ENCODE results near the gene EML4. TPM values are rescaled to one million over a fixed set of nuclear protein-coding genes. Genes with fewer than 3 reads are reported as not detected.

Gene EML4
- total RNA-seq, 2 experiments from 2014 or later: 72.1 to 74.1 TPM

DNA sequence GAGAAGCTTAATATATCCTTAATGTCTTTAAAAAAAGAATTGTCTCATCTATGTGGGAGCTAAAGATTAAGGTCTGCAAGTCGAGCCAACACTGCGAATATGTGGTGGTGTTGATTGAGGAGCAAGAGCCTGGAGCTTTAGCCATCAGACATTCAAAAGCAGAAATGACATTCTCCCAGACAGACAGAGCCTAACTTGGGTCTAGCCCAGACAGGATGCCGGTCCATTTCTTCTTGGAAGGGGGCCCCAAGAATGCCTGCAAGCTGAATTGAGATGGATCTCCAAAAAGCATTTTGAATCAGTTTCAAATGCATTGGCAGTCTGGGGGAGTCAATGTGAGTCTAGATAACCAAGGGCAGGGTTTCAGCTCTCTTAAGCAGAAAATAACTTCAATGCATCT, 30.1 kb upstream of the EML4 start:
- POLR2A ChIA-PET: no interaction called here
- ATAC-seq (no peak), DNase-seq (no peak)
- H3K4me1 Mint-ChIP-seq: peaks cover 67% of the 10 kb centered on the region
- no peaks in the 10 kb centered on the region for H3K27me3 Mint-ChIP-seq
- no peaks in the 10 kb centered on the region for H3K36me3 Mint-ChIP-seq (ENCODE audit: low read depth)
- intact Hi-C loops (cut with DNase I, micrococcal nuclease): no loop called here
- no peak overlapping the region for H3K4me3 Mint-ChIP-seq
- H3K27ac Mint-ChIP-seq: no peak overlapping the region
- CTCF ChIA-PET: interaction anchor here (1.3 to 1.5 kb wide), 3 partner anchors 11 to 20 kb away, joined by 4 to 5 read pairs (median 5); no protein-coding TSS in a partner anchor
- no peaks in the 10 kb centered on the region for H3K9me3 Mint-ChIP-seq (ENCODE audit: low read depth)

DNA sequence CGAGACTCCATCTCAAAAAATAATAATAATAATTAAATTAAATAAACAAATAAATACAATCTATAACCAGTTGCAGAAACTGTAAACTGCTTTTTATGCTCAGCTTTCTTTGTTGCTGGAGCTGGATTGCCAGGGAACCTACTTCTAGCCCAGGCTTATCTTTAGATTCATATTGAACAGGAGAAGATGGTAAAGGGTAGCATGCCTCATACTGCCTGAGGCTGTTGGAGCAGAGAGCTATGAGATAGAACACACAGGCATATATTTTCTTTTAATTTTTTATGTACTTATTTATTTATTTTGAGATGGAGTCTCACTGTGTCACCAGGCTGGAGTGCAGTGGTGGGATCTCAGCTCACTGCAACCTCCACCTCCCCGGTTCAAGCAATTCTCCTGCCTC, 28.7 kb upstream of the EML4 start:
- Mint-ChIP-seq H3K4me1 (peaks cover 59% of the 10 kb centered on the region), H3K27ac (no peak overlapping the region), H3K27me3 (no peaks in the 10 kb centered on the region), H3K36me3 (ENCODE audit: low read depth) (no peaks in the 10 kb centered on the region), H3K9me3 (ENCODE audit: low read depth) (no peaks in the 10 kb centered on the region), H3K4me3 (no peak overlapping the region)
- ChIA-PET CTCF (interaction anchor here (1.3 kb wide), 1 partner anchor 40 kb away, joined by 6 read pairs; no protein-coding TSS in a partner anchor), POLR2A (no interaction called here)
- ATAC-seq (no peak), DNase-seq (no peak)
- intact Hi-C loops (cut with DNase I, micrococcal nuclease): no loop called here

GRCh38 chr2:42141687-42142546, 27.2 kb upstream of the EML4 start:
- CTCF ChIA-PET: interaction anchor here (0.7 to 1.9 kb wide), 13 partner anchors 9 to 610 kb away, joined by 3 to 8 read pairs (median 4); no protein-coding TSS in a partner anchor
- peak; percentile 64 for ATAC-seq
- Mint-ChIP-seq H3K27ac (peak overlapping the region; percentile 74), H3K4me1 (peaks cover 47% of the 10 kb centered on the region), H3K4me3 (peak overlapping the region; percentile 45), H3K27me3 (no peaks in the 10 kb centered on the region), H3K36me3 (ENCODE audit: low read depth) (no peaks in the 10 kb centered on the region), H3K9me3 (ENCODE audit: low read depth) (no peaks in the 10 kb centered on the region)
- peak; percentile 46 for DNase-seq
- POLR2A ChIA-PET: interaction anchor here (1.7 kb wide), 1 partner anchor 9 kb away, joined by 4 read pairs; no protein-coding TSS in a partner anchor
- intact Hi-C loops (cut with DNase I, micrococcal nuclease): loop anchor here in 1 of 2 experiments (2.0 kb wide), 1 partner anchor 13 kb away; no protein-coding TSS in a partner anchor

DNA sequence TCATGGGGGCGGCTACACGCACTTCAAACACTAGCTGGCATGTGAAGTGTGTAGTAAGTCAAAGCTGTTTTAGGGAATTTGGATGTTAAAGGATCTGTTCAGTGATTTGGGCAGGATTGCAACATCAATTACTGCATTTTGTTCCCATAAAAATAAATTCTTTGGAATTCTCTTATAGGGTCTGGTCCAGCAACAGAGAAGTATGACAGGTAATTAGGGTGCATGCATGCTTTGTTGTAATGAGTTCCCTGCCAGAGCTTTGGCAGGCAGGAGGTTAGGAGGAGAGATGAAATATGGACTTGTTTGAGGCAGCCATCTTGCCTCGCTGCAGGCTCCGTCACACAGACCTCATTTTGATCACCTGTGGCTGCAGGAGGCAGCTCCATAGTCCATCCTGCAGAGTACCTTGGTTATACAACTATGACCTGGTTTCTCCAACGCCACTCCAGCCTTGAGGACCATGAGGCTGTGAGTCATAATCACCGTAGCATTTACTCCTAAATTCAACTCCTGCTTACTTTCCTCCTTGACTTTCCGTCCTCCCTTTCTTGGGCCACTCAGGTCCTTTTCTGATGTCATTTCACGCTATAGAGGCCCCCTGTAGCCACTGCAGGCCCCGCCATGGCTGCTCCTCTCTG, 26.5 kb upstream of the EML4 start:
- Mint-ChIP-seq H3K4me1 (peaks cover 43% of the 10 kb centered on the region), H3K27ac (no peak overlapping the region), H3K9me3 (ENCODE audit: low read depth) (no peaks in the 10 kb centered on the region), H3K4me3 (no peak overlapping the region), H3K27me3 (no peaks in the 10 kb centered on the region), H3K36me3 (ENCODE audit: low read depth) (no peaks in the 10 kb centered on the region)
- DNase-seq: no peak
- ChIA-PET POLR2A (interaction anchor here (1.7 kb wide), 1 partner anchor 10 kb away, joined by 4 read pairs; no protein-coding TSS in a partner anchor), CTCF (interaction anchor here (1.0 to 1.9 kb wide), 7 partner anchors 10 to 97 kb away, joined by 3 to 8 read pairs (median 3); no protein-coding TSS in a partner anchor)
- intact Hi-C loops (cut with DNase I, micrococcal nuclease): loop anchor here in 1 of 2 experiments (2.0 kb wide), 1 partner anchor 14 kb away; no protein-coding TSS in a partner anchor
- no peak for ATAC-seq

GRCh38 chr2:42147641-42148274, 21.4 kb upstream of the EML4 start:
- no peaks in the 10 kb centered on the region for H3K27me3 Mint-ChIP-seq
- H3K4me1 Mint-ChIP-seq: peaks cover 15% of the 10 kb centered on the region
- no peaks in the 10 kb centered on the region for H3K36me3 Mint-ChIP-seq (ENCODE audit: low read depth)
- no peak overlapping the region for H3K4me3 Mint-ChIP-seq
- ATAC-seq (no peak), DNase-seq (no peak)
- H3K27ac Mint-ChIP-seq: no peak overlapping the region
- POLR2A ChIA-PET: no interaction called here
- CTCF ChIA-PET: interaction anchor here (0.6 to 1.6 kb wide), 3 partner anchors 11 to 407 kb away, joined by 3 to 4 read pairs (median 3); no protein-coding TSS in a partner anchor
- intact Hi-C loops (cut with DNase I, micrococcal nuclease): no loop called here
- H3K9me3 Mint-ChIP-seq (ENCODE audit: low read depth): peaks cover 4% of the 10 kb centered on the region

DNA sequence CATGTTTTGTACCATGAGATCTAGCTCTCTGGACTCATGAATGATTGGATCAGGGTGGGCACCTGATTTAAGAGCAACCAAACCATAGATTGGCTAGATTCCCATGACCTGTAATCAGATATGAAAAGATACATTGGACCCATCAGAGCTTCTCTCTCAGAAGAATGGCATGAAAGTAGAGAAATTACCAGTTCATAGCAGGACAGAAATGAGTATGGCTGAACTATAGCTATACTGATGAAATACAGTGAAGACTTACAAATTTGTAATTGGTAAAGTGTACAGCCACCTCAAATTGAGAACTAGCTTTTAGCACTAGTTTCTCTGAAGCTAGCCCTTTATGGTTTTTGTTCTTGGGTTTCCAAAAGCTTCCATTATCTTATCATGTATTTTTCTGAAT, 19.0 kb upstream of the EML4 start:
- peak; percentile 86 for ATAC-seq
- POLR2A ChIA-PET: no interaction called here

GRCh38 chr2:42153944-42154581, 15.1 kb upstream of the EML4 start:
- peaks cover 5% of the 10 kb centered on the region for H3K4me1 Mint-ChIP-seq
- no peak for ATAC-seq
- intact Hi-C loops (cut with DNase I, micrococcal nuclease): no loop called here
- H3K27ac Mint-ChIP-seq: no peak overlapping the region
- ChIA-PET CTCF (no interaction called here), POLR2A (interaction anchor here (0.6 kb wide), 1 partner anchor 1035 kb away, joined by 5 read pairs; no protein-coding TSS in a partner anchor)
- H3K27me3 Mint-ChIP-seq: no peaks in the 10 kb centered on the region
- no peak overlapping the region for H3K4me3 Mint-ChIP-seq
- H3K36me3 Mint-ChIP-seq (ENCODE audit: low read depth): no peaks in the 10 kb centered on the region
- no peak for DNase-seq
- H3K9me3 Mint-ChIP-seq (ENCODE audit: low read depth): no peaks in the 10 kb centered on the region

More for the DNA sequence above, 19.0 kb upstream of the EML4 start:
- CTCF ChIA-PET: interaction anchor here (0.9 to 1.4 kb wide), 5 partner anchors 11 to 55 kb away, joined by 3 to 4 read pairs (median 3); no protein-coding TSS in a partner anchor
- Mint-ChIP-seq H3K9me3 (ENCODE audit: low read depth) (peaks cover 4% of the 10 kb centered on the region), H3K36me3 (ENCODE audit: low read depth) (no peaks in the 10 kb centered on the region), H3K27ac (peak overlapping the region; percentile 16), H3K27me3 (no peaks in the 10 kb centered on the region), H3K4me3 (no peak overlapping the region), H3K4me1 (peaks cover 5% of the 10 kb centered on the region)
- intact Hi-C loops (cut with DNase I, micrococcal nuclease): loop anchor here in 1 of 2 experiments (2.0 kb wide), 1 partner anchor 17 kb away; no protein-coding TSS in a partner anchor
- DNase-seq: no peak

DNA sequence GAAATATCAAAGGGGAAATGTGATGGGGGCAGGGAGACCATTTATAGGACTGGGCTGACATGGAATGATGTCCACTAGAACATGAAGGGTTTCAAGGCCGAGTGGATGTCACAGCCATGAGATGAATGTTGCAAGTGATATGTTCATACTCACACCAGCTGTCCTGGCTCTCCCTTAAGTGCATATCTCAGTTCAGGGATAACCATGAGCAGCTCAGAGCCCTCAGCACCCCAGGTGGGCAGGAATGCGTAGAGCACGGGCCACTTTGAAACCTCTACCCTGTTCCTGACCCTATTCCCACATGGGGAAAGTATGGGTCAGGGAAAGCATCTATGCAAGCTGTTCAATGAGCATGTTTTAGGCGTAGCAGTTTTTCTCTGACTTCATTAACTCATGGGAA, 12.4 kb upstream of the EML4 start:
- no peaks in the 10 kb centered on the region for H3K36me3 Mint-ChIP-seq (ENCODE audit: low read depth)
- H3K4me1 Mint-ChIP-seq: no peaks in the 10 kb centered on the region
- H3K27me3 Mint-ChIP-seq: no peaks in the 10 kb centered on the region
- H3K9me3 Mint-ChIP-seq (ENCODE audit: low read depth): no peaks in the 10 kb centered on the region
- no peak overlapping the region for H3K27ac Mint-ChIP-seq
- DNase-seq (no peak), ATAC-seq (no peak)
- CTCF ChIA-PET: interaction anchor here (1.0 to 1.5 kb wide), 3 partner anchors 8 to 66 kb away, joined by 3 to 5 read pairs (median 4); no protein-coding TSS in a partner anchor
- no peak overlapping the region for H3K4me3 Mint-ChIP-seq
- POLR2A ChIA-PET: no interaction called here
- intact Hi-C loops (cut with DNase I, micrococcal nuclease): no loop called here

- Mint-ChIP-seq H3K4me3 (no peak overlapping the region), H3K4me1 (no peaks in the 10 kb centered on the region), H3K36me3 (ENCODE audit: low read depth) (no peaks in the 10 kb centered on the region), H3K9me3 (ENCODE audit: low read depth) (no peaks in the 10 kb centered on the region), H3K27me3 (no peaks in the 10 kb centered on the region), H3K27ac (no peak overlapping the region)
- CTCF ChIA-PET: interaction anchor here (1.5 kb wide), 1 partner anchor 74 kb away, joined by 4 read pairs; no protein-coding TSS in a partner anchor
- intact Hi-C loops (cut with DNase I, micrococcal nuclease): no loop called here
- POLR2A ChIA-PET: no interaction called here
- DNase-seq (no peak), ATAC-seq (no peak)
Observed at GRCh38 chr2:42161444-42161843, 7.7 kb upstream of the EML4 start.

DNA sequence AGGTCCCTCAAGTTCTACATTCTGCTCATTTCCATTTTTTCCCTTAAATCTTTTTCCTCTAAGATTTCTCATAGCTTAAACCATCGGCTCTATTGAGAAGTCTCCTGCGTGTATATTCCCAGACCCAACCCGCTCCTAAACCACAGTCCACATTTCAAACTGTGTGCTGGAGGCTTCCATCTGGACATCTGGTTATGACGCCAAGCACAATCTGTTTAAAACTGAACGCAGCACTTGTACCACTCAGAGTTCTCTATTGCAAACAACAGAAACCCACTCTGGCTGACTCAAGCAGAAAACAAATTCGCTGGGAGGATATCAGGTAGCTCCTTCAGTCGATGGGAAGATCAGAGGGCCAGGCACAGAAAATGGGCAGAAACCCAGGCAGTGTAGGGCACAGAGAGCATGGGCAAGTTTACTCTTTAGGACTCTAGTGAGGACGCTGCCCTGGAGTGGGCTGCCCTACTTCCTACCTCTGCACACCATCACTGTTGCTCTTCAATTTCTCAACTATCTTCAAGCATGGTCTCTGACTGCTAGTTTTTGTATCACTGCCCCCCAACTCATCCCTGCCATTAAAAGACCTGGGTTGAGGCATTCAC, 5.6 kb upstream of the EML4 start:
- H3K36me3 Mint-ChIP-seq (ENCODE audit: low read depth): no peaks in the 10 kb centered on the region
- no peaks in the 10 kb centered on the region for H3K9me3 Mint-ChIP-seq (ENCODE audit: low read depth)
- H3K27me3 Mint-ChIP-seq: no peaks in the 10 kb centered on the region
- ChIA-PET CTCF (interaction anchor here (0.9 to 1.2 kb wide), 2 partner anchors 13 to 16 kb away, joined by 3 read pairs; no protein-coding TSS in a partner anchor), POLR2A (interaction anchor here (0.6 kb wide), 1 partner anchor 53 kb away, joined by 4 read pairs; no protein-coding TSS in a partner anchor)
- intact Hi-C loops (cut with DNase I, micrococcal nuclease): no loop called here
- no peak overlapping the region for H3K27ac Mint-ChIP-seq
- ATAC-seq (no peak), DNase-seq (no peak)
- no peak overlapping the region for H3K4me3 Mint-ChIP-seq
- peaks cover under 1% of the 10 kb centered on the region for H3K4me1 Mint-ChIP-seq
